A549 (cell line): Measurements from ENCODE around the gene RASSF8.

Experiments
- CBX8 ChIP-seq: fragments of 200-600 bp; sonication (generic); IDR thresholded peaks from 2 replicates; pipeline ENCODE4 v1.6.1; 2016
- CEBPB ChIP-seq, 2 experiments: fragments of >200 bp in 1 of 2; sonication (Bioruptor Twin) in 1 of 2; formaldehyde crosslinking in 1 of 2; IDR thresholded peaks; 2 replicates each; pipeline ENCODE4 v1.6.1; 2012 to 2016
- POLR2A ChIP-seq: IDR thresholded peaks from 2 replicates; pipeline ENCODE4 v1.6.1; 2012; ENCODE audit warnings: mild to moderate bottlenecking, low read length
- TF ChIP-seq, protein P1 (sequence below): fragments of >200 bp; sonication (Bioruptor Twin); formaldehyde crosslinking; IDR thresholded peaks from 3 replicates; pipeline ENCODE4 v1.5.1; 2016

DNA sequence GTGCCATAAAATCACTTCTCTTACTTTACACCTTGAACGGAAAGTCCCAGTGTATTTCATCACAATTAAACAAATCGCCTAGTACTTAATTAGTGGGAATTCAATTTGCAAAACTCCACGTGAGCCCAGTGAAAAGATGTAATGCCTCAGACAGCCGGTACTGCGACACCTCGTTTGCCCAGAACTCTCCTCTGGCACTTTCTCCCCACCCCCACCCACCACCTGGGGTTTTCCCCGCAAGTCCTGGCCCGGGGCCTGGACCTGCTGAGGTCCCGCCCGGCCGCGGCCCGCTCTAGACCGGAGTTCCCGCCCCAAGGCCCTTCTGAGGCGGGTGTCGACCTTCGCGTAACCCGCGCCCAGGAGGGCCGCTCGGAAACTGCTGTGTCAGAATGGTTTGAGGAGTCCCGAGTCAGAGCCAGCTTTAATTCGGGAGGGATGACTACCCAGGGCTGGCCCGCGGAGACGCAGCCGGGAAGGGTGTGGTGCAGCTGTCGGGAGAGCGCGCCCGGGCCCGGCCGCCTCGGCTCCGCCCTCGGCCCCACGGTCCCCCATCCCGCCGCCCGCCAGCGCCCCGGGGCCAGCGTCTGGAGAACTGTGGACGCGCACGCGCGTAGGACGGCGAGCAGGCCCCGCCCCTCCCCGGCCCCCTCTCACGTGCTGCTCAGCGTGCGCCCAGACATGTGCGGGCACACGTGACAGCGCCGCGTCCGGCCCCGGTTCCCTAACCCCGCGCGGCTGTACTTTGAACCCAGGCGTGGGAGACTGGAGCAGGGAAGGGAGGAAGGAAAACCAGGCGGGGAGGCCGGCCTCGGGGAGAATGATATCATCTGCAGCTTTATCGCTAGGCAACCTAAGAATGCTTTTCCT lies 155.6 kb downstream of the RASSF8 start:
- TF ChIP-seq CEBPB (IDR thresholded peaks at IDR 0.05) (no peak), POLR2A (peak; percentile 57), CBX8 (no peak)
- TF ChIP-seq, protein P1, sequence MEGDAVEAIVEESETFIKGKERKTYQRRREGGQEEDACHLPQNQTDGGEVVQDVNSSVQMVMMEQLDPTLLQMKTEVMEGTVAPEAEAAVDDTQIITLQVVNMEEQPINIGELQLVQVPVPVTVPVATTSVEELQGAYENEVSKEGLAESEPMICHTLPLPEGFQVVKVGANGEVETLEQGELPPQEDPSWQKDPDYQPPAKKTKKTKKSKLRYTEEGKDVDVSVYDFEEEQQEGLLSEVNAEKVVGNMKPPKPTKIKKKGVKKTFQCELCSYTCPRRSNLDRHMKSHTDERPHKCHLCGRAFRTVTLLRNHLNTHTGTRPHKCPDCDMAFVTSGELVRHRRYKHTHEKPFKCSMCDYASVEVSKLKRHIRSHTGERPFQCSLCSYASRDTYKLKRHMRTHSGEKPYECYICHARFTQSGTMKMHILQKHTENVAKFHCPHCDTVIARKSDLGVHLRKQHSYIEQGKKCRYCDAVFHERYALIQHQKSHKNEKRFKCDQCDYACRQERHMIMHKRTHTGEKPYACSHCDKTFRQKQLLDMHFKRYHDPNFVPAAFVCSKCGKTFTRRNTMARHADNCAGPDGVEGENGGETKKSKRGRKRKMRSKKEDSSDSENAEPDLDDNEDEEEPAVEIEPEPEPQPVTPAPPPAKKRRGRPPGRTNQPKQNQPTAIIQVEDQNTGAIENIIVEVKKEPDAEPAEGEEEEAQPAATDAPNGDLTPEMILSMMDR = no peak
